BJ (cell line): ENCODE measurements around the gene SLC10A7. TPM values are rescaled to one million over a fixed set of nuclear protein-coding genes. Genes with fewer than 3 reads are reported as not detected.

Experiments used
- CTCF ChIA-PET: fragments of 350-600 bp; formaldehyde crosslinking; extraction: SDS; loops from one replicate; lab custom pipeline; 2021; ENCODE audit warnings: antibody characterized with exemption, inconsistent platforms; lab: Yijun Ruan, JAX
- POLR2A ChIA-PET: fragments of 300-600 bp; sonication (Branson Sonifier 250); formaldehyde crosslinking; extraction: SDS; loops from one replicate; lab custom pipeline; 2021; ENCODE audit warnings: antibody characterized with exemption; lab: Charles Lee
- DNase-seq: peaks from one replicate; pipeline ENCODE4 v3.0.0-alpha.2; 2011; ENCODE audit warnings: low read depth
- H3K27me3 ChIP-seq: 2 replicates; pipeline ENCODE4 v1.6.0; 2011; ENCODE audit warnings: low read length; ENCODE audit not compliant: control insufficient read depth, insufficient read depth
- H3K36me3 ChIP-seq: 2 replicates; pipeline ENCODE4 v1.5.1; 2011; ENCODE audit warnings: low read length; ENCODE audit not compliant: control insufficient read depth, insufficient read depth
- H3K4me3 ChIP-seq: 2 replicates; pipeline ENCODE4 v1.5.1; 2011; ENCODE audit warnings: low read depth, mild to moderate bottlenecking, control low read depth, low read length
- polyA plus RNA-seq: library from polyadenylated mRNA; depleted of rRNA; stranded (reverse); fragments of >200 nt; gene quantifications from 2 replicates; pipeline ENCODE4 v1.2.3, GENCODE V29; 2011
- TF ChIP-seq, protein P1 (sequence below): IDR thresholded peaks from 2 replicates; pipeline ENCODE4 v1.5.1; 2011; ENCODE audit warnings: low read depth, mild to moderate bottlenecking, control low read depth, inconsistent platforms, low read length, moderate library complexity; ENCODE audit not compliant: insufficient read depth

The SLC10A7 gene
- polyA plus RNA-seq, 1 experiment: 3.9 TPM

DNA sequence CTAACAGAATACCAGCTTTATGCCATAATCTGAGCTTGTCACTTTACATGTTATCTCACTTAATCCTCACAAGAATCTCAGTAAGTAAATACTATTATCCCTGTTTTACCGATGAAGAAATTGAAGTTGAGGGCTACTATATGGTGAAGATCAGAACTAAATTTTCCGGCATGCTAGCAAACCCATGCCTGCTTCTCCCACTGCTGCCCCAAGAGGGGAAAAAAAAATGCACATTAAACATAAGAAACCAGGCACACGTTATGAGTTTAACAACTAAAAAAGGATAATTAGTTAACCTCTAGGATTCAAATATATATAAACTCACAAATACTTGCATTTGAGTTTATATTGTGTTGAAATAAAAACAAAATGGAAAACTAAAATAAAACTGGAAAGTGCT lies 10.8 kb downstream of the SLC10A7 start:
- no peak for DNase-seq
- Histone ChIP-seq H3K36me3 (no peaks in the 10 kb centered on the region), H3K4me3 (no peak overlapping the region), H3K27me3 (no peaks in the 10 kb centered on the region)
- POLR2A ChIA-PET: no interaction called here
- TF ChIP-seq, protein P1, sequence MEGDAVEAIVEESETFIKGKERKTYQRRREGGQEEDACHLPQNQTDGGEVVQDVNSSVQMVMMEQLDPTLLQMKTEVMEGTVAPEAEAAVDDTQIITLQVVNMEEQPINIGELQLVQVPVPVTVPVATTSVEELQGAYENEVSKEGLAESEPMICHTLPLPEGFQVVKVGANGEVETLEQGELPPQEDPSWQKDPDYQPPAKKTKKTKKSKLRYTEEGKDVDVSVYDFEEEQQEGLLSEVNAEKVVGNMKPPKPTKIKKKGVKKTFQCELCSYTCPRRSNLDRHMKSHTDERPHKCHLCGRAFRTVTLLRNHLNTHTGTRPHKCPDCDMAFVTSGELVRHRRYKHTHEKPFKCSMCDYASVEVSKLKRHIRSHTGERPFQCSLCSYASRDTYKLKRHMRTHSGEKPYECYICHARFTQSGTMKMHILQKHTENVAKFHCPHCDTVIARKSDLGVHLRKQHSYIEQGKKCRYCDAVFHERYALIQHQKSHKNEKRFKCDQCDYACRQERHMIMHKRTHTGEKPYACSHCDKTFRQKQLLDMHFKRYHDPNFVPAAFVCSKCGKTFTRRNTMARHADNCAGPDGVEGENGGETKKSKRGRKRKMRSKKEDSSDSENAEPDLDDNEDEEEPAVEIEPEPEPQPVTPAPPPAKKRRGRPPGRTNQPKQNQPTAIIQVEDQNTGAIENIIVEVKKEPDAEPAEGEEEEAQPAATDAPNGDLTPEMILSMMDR: no peak
- CTCF ChIA-PET: no interaction called here

GRCh38 chr4:146508229-146508939 lies 13.4 kb downstream of the SLC10A7 start:
- CTCF ChIA-PET: interaction anchor here (0.6 kb wide), 1 partner anchor 325 kb away, joined by 3 read pairs; no protein-coding TSS in a partner anchor
- Histone ChIP-seq H3K27me3 (no peaks in the 10 kb centered on the region), H3K36me3 (no peaks in the 10 kb centered on the region; the same call in 1 of the 2 replicates), H3K4me3 (no peak overlapping the region)
- POLR2A ChIA-PET: no interaction called here
- TF ChIP-seq, protein P1: no peak
- DNase-seq: no peak

- H3K36me3 ChIP-seq: no peaks in the 10 kb centered on the region; the same call in 1 of the 2 replicates
- CTCF ChIA-PET: interaction anchor here (0.6 kb wide), 1 partner anchor 324 kb away, joined by 3 read pairs; no protein-coding TSS in a partner anchor
- TF ChIP-seq, protein P1: no peak
- DNase-seq: no peak
- no peak overlapping the region for H3K4me3 ChIP-seq
- H3K27me3 ChIP-seq: no peaks in the 10 kb centered on the region
- POLR2A ChIA-PET: no interaction called here
Measured at GRCh38 chr4:146507632-146508031, 14.1 kb downstream of the SLC10A7 start.

GRCh38 chr4:146506272-146506671 lies 15.5 kb downstream of the SLC10A7 start:
- DNase-seq: no peak
- ChIA-PET POLR2A (no interaction called here), CTCF (interaction anchor here (0.6 to 1.5 kb wide), 2 partner anchors 14 to 847 kb away, joined by 3 read pairs; no protein-coding TSS in a partner anchor)
- H3K27me3 ChIP-seq: no peaks in the 10 kb centered on the region
- H3K4me3 ChIP-seq: no peak overlapping the region
- TF ChIP-seq, protein P1: no peak
- no peaks in the 10 kb centered on the region; the same call in 1 of the 2 replicates for H3K36me3 ChIP-seq

- Histone ChIP-seq H3K27me3 (no peaks in the 10 kb centered on the region), H3K36me3 (no peaks in the 10 kb centered on the region; the same call in 1 of the 2 replicates), H3K4me3 (no peak overlapping the region)
- POLR2A ChIA-PET: no interaction called here
- DNase-seq: no peak
- TF ChIP-seq, protein P1: no peak
- CTCF ChIA-PET: no interaction called here
Measured at GRCh38 chr4:146500216-146500615, 21.5 kb downstream of the SLC10A7 start.
